EH (cell line): ENCODE measurements around the gene CHN1.
A peak's percentile ranks its signal among the peaks of the same experiment; 100 is the strongest.

Experiments used
- DNase-seq: peaks from one replicate; pipeline ENCODE4 v3.0.0-alpha.2; 2015; ENCODE audit warnings: low read depth

Gene CHN1

DNA sequence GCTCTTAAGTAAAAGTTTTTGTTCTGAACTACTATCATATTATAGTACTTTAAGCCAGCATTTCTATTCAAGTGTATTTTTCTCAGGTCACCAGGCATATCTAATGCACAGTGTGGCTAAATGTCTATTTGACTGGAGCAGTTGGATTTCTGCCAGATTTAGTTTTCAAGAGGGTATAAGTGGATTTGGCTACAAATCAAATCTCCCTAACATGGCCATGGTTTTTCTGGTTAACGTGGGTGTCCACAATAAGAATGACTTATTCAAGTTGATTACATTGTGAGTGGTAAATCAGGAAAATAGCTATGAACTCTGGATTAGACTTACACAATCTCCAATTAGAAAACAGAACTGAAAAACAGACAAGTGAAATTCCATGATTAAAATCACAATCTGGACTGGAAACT is 5.7 kb upstream of the CHN1 start:
- DNase-seq, result no peak

- no peak for DNase-seq
Measured at GRCh38 chr2:175009917-175010621, 4.9 kb upstream of the CHN1 start.

GRCh38 chr2:175008801-175009495 is 3.8 kb upstream of the CHN1 start:
- DNase-seq, result no peak

DNA sequence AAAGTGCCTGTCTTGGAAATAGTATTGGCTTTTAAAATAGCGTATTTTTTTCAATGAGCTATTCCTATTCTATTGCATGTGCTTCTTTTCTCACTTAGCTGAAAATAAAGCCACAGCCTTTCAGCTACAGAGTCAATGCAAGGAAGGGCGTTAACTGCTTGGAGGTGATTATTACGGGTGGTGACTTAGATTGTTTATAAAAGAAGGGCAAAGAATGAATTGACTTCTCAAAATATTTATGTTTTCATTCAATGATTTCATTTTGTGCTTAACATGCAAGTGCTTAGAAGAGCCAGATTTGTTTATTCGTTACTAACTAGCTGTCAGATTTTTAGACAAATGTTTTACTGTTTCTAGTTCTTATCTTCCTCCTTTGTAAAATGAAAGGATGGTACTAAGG is 2.8 kb upstream of the CHN1 start:
- DNase-seq, result no peak

DNA sequence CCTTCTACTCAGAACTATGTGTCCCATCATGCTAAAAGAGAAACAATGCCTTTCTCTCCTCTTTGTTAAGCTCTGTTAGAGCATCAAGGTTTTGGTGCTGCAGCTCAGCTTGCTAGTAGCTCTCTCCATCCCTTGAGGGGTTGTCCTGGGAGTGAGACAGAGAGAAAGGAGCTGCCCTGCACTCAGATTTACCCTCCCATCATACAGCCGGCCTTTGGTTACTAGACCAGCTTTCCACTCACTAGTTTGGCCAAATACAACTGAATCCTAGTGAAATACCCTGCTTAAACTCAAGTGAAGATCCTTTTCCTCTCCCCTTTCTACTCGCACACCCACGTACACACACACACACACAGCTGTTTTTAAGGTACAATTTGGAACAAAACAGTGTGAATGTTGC is 2.3 kb upstream of the CHN1 start:
- no peak for DNase-seq

- no peak for DNase-seq
Measured at GRCh38 chr2:175006281-175006680, 1.1 kb upstream of the CHN1 start.

GRCh38 chr2:175005733-175006264 is 618 bp upstream of the CHN1 start:
- no peak for DNase-seq

DNA sequence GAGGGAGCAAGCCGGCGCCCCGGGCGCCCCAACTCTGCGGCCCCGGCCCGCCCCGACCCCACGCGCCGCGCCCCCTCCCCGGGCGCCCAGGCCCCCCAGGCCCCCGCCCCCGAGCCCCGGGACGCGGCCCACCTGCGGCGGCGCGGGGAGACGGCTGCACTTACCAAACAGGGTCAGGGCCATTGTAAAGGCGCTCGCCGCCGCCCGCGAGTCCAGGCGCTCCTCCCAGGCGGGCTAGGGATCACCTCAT is 526 bp downstream of the CHN1 start:
- DNase-seq, result no peak

- peak; percentile 32 for DNase-seq
Measured at GRCh38 chr2:175003875-175004729, 1.1 kb downstream of the CHN1 start.

DNA sequence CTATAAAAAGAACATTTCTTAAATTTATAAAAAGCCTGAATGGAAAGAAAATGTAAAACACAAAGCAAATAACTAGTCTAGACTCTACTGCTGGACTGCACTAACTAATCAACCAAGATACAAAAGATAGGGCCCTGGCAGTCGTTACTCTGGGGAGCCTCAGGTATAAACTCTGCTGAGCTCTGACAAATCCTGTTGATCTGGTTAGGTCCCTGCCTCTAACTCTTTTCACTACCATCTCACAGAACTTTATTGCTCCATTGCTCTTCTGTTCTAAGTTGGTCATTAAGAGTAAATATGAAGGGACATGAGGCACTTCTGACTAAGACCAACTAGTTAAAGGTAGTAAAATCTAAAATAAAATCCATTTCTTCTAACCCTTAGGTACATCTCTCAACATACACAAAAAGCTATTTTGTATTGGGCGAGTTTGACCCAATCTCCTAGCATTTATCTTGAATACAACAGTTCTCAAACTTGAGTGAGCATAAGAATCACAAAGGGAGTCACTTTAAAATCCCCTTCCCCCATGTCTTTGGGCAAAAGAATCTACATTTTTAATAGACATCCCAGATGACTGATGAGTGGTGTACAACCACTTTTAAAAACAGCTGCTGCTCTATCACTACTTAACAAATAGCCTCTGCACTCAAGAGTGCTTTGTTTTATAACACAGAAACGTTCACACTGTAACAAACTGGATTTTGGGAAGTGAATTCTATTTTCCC is 2.5 kb downstream of the CHN1 start:
- DNase-seq, result no peak

DNA sequence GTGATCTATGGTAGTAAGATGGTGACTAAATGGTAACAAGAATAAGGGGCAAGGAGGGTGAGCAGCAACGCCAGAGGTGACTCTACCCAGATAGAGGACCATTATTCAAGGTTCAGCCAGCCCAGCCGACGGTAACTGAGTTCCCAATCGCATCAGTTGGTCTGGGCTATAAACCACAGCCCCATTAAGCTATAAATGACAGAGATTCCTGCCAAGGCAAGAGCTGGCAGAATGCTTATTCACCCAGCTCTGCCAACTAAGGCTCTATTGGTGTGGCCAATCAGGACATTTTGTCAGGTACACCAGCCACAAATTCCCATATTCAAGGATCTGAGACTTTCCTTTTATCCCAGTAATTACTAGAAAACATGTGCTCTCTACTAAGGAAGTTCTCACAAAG is 3.6 kb downstream of the CHN1 start:
- DNase-seq, result no peak

DNA sequence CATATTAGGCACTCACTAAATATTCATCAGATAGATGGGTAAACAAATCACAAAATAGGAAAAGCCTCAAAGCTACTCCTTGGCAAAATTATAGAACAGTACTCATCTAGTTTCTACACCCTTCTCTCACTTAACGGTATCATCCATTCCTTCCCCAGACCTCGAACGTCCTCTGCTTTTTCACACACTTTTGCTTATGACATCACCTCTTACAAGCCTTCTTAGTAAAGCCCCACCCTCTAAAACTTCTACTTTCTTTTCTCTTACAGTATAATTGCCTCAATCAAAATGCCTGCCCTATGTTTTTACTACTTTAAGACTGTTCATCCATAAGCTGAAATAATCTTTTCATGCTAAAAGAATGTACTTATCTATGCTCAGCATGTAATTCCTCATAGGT is 8.1 kb downstream of the CHN1 start:
- DNase-seq, result peak; percentile 22

- no peak for DNase-seq
Measured at GRCh38 chr2:174996622-174997021, 8.6 kb downstream of the CHN1 start.

- DNase-seq, result no peak
Measured at GRCh38 chr2:174994381-174994780, 10.8 kb downstream of the CHN1 start.

DNA sequence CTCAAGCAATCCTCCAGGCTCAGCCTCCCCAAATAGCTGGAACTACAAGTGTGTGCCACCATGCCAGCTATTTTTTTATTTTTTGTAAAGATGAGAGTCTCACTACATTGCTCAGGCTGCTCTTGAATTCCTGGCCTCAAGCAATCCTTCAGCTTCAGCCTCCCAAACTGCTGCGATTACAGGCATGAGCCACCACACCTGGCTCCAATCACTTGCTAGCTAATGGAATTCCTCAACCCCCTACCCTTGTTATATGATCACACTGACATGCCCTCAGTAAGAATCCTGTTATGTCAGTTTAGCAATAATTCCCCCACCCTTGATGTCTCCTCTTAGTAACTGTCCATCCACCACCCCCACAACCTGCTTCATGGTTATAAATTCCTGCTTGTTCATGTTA is 12.3 kb downstream of the CHN1 start:
- DNase-seq, result no peak

- DNase-seq, result peak; percentile 61
Measured at GRCh38 chr2:174985614-174986013, 19.6 kb downstream of the CHN1 start.

- no peak for DNase-seq
Measured at GRCh38 chr2:174984561-174984960, 20.6 kb downstream of the CHN1 start.

- DNase-seq, result peak; percentile 80
Measured at GRCh38 chr2:174981331-174981730, 23.9 kb downstream of the CHN1 start.

- no peak for DNase-seq
Measured at GRCh38 chr2:174979996-174980395, 25.2 kb downstream of the CHN1 start.

GRCh38 chr2:174977364-174977763 is 27.8 kb downstream of the CHN1 start:
- no peak for DNase-seq

- no peak for DNase-seq
Measured at GRCh38 chr2:174974131-174974530, 31.1 kb downstream of the CHN1 start.

DNA sequence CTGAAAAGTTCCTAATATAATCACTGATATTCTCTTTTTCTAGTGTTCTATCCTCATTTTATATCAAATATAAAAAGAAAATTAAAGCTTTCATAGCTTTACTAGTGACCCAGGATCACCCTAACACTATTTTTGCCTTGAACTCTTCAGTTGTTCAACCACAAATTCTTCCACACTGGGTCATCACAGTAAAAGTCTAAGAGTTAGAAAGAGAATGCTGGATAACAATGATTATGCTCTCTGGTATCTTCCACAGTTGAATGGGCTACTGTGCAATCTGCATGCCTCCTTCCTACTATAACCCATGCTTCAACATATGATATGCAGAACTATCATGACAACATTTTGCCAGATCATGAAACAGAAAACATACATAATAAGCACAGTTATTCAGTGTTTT is 32.3 kb downstream of the CHN1 start:
- DNase-seq, result peak; percentile 94
